Measurements from ENCODE around the gene DEFB113.

GRCh38 chr6:49929340-49929739 is 40.1 kb downstream of the DEFB113 start:
- TF ChIP-seq CTCF (conservative IDR thresholded peaks at IDR 0.05; ENCODE audit: low read length): no peak
- TF ChIP-seq EZH2phosphoT487 (IDR thresholded peaks at IDR 0.05; ENCODE audit: borderline replicate concordance): no peak

Measured in Loucy (cell line).